ENCODE measurements around the gene TNFRSF13B.

DNA sequence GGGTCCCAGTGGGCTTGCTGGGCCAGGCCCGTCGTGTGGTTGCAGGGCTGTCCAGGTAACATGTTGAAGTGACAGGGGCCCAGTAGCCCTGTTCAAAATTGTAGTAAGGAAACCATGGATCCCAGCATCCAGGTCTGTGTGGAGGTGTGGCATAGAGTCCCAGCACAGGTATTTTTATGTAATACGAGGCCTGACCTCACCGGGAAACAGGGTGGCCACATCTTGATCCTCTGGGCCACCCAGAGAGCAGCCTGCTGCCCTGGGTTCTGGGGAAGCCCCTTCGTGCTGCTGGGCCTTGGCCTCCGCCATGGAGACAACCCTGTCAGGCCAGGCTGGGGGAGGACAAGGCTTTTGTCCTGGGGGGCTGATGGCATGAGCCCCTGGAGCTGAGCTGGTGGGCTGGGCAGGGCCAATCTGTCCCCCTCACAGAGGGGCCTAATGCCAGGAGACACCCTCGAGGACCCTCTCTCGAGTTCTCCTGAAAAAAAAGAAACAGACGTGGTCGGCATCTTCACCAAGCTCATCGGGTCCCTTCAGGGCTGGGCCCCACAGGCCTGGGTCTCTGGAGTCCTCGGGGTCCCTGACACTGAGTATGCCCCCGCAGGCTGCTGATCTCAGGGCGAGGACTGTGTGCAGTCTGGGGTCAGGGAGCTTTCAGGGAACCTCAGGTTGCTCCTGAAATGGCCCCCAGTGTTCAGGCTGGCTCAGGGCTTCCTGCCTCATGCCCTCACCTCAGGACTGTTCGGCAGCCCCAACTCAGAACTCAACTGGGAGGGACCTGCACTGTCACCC, 47.8 kb downstream of the TNFRSF13B start:
- TF ChIP-seq, protein P1, sequence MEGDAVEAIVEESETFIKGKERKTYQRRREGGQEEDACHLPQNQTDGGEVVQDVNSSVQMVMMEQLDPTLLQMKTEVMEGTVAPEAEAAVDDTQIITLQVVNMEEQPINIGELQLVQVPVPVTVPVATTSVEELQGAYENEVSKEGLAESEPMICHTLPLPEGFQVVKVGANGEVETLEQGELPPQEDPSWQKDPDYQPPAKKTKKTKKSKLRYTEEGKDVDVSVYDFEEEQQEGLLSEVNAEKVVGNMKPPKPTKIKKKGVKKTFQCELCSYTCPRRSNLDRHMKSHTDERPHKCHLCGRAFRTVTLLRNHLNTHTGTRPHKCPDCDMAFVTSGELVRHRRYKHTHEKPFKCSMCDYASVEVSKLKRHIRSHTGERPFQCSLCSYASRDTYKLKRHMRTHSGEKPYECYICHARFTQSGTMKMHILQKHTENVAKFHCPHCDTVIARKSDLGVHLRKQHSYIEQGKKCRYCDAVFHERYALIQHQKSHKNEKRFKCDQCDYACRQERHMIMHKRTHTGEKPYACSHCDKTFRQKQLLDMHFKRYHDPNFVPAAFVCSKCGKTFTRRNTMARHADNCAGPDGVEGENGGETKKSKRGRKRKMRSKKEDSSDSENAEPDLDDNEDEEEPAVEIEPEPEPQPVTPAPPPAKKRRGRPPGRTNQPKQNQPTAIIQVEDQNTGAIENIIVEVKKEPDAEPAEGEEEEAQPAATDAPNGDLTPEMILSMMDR (IDR thresholded peaks at IDR 0.05) = no peak
- TF ChIP-seq POLR2A (IDR thresholded peaks at IDR 0.05) = no peak

Measured in uterus (tissue), 2 donors.